HPDE6-E6E7 (cell line): Measurements from ENCODE around the gene ABCG1.

ENCODE experiments used
- DNase-seq: peaks from one replicate; pipeline ENCODE4 v3.0.0; 2011; ENCODE audit warnings: missing footprints; ENCODE audit errors: extremely low spot score

ABCG1 gene

GRCh38 chr21:42214081-42214750 is 4.7 kb upstream of the ABCG1 start:
- DNase-seq = no peak

GRCh38 chr21:42214921-42215320 is 4.0 kb upstream of the ABCG1 start:
- no peak for DNase-seq

GRCh38 chr21:42215942-42216725 is 2.8 kb upstream of the ABCG1 start:
- no peak for DNase-seq

GRCh38 chr21:42216726-42217572 is 2.0 kb upstream of the ABCG1 start:
- no peak for DNase-seq

GRCh38 chr21:42219606-42220137 is 732 bp downstream of the ABCG1 start:
- no peak for DNase-seq

- peak; percentile 62 for DNase-seq
Measured at GRCh38 chr21:42220138-42220701, 1.3 kb downstream of the ABCG1 start.

GRCh38 chr21:42221581-42222345 is 2.8 kb downstream of the ABCG1 start:
- DNase-seq = no peak

GRCh38 chr21:42222386-42222785 is 3.4 kb downstream of the ABCG1 start:
- DNase-seq = no peak

GRCh38 chr21:42222821-42223390 is 4.0 kb downstream of the ABCG1 start:
- no peak for DNase-seq

- no peak for DNase-seq
Measured at GRCh38 chr21:42223826-42224575, 5.1 kb downstream of the ABCG1 start.

- no peak for DNase-seq
Measured at GRCh38 chr21:42225042-42225441, 6.1 kb downstream of the ABCG1 start.

- no peak for DNase-seq
Measured at GRCh38 chr21:42225571-42226155, 6.7 kb downstream of the ABCG1 start.

- DNase-seq = no peak
Measured at GRCh38 chr21:42226626-42227025, 7.7 kb downstream of the ABCG1 start.

GRCh38 chr21:42227909-42228708 is 9.2 kb downstream of the ABCG1 start:
- DNase-seq = peak; percentile 98

- DNase-seq = no peak
Measured at GRCh38 chr21:42228709-42229220, 9.8 kb downstream of the ABCG1 start.

GRCh38 chr21:42229676-42230075 is 10.7 kb downstream of the ABCG1 start:
- no peak for DNase-seq

GRCh38 chr21:42230178-42230577 is 11.2 kb downstream of the ABCG1 start:
- DNase-seq = no peak

- no peak for DNase-seq
Measured at GRCh38 chr21:42230636-42231035, 11.7 kb downstream of the ABCG1 start.
